Liver (tissue), 9 donors: ENCODE data around the gene INPP4A. TPM values are rescaled to one million over a fixed set of nuclear protein-coding genes. Genes with fewer than 3 reads are reported as not detected.

ENCODE experiments used
- DNase-seq: peaks from one replicate; pipeline ENCODE4 v3.0.0-alpha.2; 2017; ENCODE audit warnings: low spot score
- H3K27ac ChIP-seq, 2 donors: one replicate each; pipeline ENCODE4 v1.7.0; 2013; ENCODE audit warnings: inconsistent platforms in 2 of 2, low read length in 2 of 2, control low read depth in 1 of 2, low read depth in 1 of 2, mild to moderate bottlenecking in 1 of 2
- H3K27me3 ChIP-seq, 4 donors: one replicate each; pipeline versions ENCODE4 v1.6.1 to v1.7.0; 2013; ENCODE audit warnings: low read length in 3 of 4, inconsistent platforms in 1 of 4, mild to moderate bottlenecking in 1 of 4, moderate library complexity in 1 of 4; ENCODE audit not compliant: control insufficient read depth in 4 of 4, insufficient read depth in 4 of 4
- H3K36me3 ChIP-seq, 4 donors: one replicate each; pipeline versions ENCODE4 v1.6.1 to v1.7.0; 2013; ENCODE audit warnings: low read length in 3 of 4, mild to moderate bottlenecking in 3 of 4, low read depth in 1 of 4, moderate library complexity in 1 of 4; ENCODE audit not compliant: control insufficient read depth in 4 of 4, insufficient read depth in 3 of 4
- H3K4me1 ChIP-seq, 4 donors: one replicate each; pipeline versions ENCODE4 v1.6.1 to v1.7.0; 2013; ENCODE audit warnings: low read length in 3 of 4, mild to moderate bottlenecking in 3 of 4, moderate library complexity in 1 of 4; ENCODE audit not compliant: control insufficient read depth in 4 of 4, insufficient read depth in 4 of 4
- H3K4me3 ChIP-seq, 3 donors: one replicate each; pipeline versions ENCODE4 v1.6.1 to v1.7.0; 2013; ENCODE audit warnings: low read length in 3 of 3, control low read depth in 1 of 3, low read depth in 1 of 3, mild to moderate bottlenecking in 1 of 3
- H3K9ac ChIP-seq, 2 donors: one replicate each; pipeline ENCODE4 v1.7.0; 2013; ENCODE audit warnings: low read length in 2 of 2, mild to moderate bottlenecking in 2 of 2, moderate library complexity in 2 of 2, control low read depth in 1 of 2, low read depth in 1 of 2
- H3K9me3 ChIP-seq, 4 donors: one replicate each; pipeline versions ENCODE4 v1.6.1 to v1.7.0; 2013; ENCODE audit warnings: low read length in 3 of 4; ENCODE audit not compliant: control insufficient read depth in 4 of 4
- EGR1 ChIP-seq, 2 donors: IDR thresholded peaks; 2 replicates each; pipeline ENCODE4 v1.6.1; 2016 to 2018; ENCODE audit warnings: antibody characterized with exemption in 2 of 2, low read depth in 2 of 2
- FOXA1 ChIP-seq: IDR thresholded peaks from 2 replicates; pipeline ENCODE4 v1.6.1; 2016; ENCODE audit warnings: antibody characterized with exemption
- FOXA2 ChIP-seq: IDR thresholded peaks from 2 replicates; pipeline ENCODE4 v1.6.1; 2016; ENCODE audit warnings: antibody characterized with exemption
- GABPA ChIP-seq, 2 donors: IDR thresholded peaks in 1 of 2; conservative IDR thresholded peaks in 1 of 2; 2 replicates each; pipeline ENCODE4 v1.6.1; 2016; ENCODE audit warnings: antibody characterized with exemption in 2 of 2, mild to moderate bottlenecking in 1 of 2, moderate library complexity in 1 of 2
- HNF4A ChIP-seq, 2 donors: conservative IDR thresholded peaks; 2 replicates each; pipeline ENCODE4 v1.6.1; 2016; ENCODE audit warnings: antibody characterized with exemption in 2 of 2, mild to moderate bottlenecking in 2 of 2
- JUND ChIP-seq, 2 donors: IDR thresholded peaks; 2 replicates each; pipeline ENCODE4 v1.6.1; 2016; ENCODE audit warnings: antibody characterized with exemption in 2 of 2
- NR2F2 ChIP-seq: IDR thresholded peaks from 2 replicates; pipeline ENCODE4 v1.6.1; 2016; ENCODE audit warnings: antibody characterized with exemption
- RAD21 ChIP-seq, 2 donors: IDR thresholded peaks; 2 replicates each; pipeline ENCODE4 v1.6.1; 2016; ENCODE audit warnings: antibody characterized with exemption in 2 of 2, mild to moderate bottlenecking in 2 of 2
- RXRA ChIP-seq, 2 donors: IDR thresholded peaks; 2 replicates each; pipeline ENCODE4 v1.6.1; 2017 to 2018; ENCODE audit warnings: antibody characterized with exemption in 2 of 2, mild to moderate bottlenecking in 1 of 2
- TAF1 ChIP-seq: conservative IDR thresholded peaks from 2 replicates; pipeline ENCODE4 v1.6.1; 2016; ENCODE audit warnings: antibody characterized with exemption, mild to moderate bottlenecking
- YY1 ChIP-seq: IDR thresholded peaks from 2 replicates; pipeline ENCODE4 v1.6.1; 2016; ENCODE audit warnings: antibody characterized with exemption, mild to moderate bottlenecking
- WGBS: extraction: QIAGEN DNeasy Blood & Tissue Kit; methylation state at CpG from one replicate; pipeline ENCODE4 v1.1.7; 2013; 5-methylcytosine and 5-hydroxymethylcytosine counted together
- polyA plus RNA-seq, 2 donors: library from polyadenylated mRNA; stranded (reverse) in 1 of 2; unstranded in 1 of 2; fragments of 200-250 nt in 1 of 2; fragments of >200 nt in 1 of 2; fragmentation: Nextera tagmentation in 1 of 2; extraction: Ambion mirVana in 1 of 2; gene quantifications; one replicate each; pipeline versions ENCODE4 v1.2.1 to v1.2.3, GENCODE V29; 2013 to 2015
- total RNA-seq, 2 donors: library from RNA; depleted of rRNA; stranded (reverse); fragments of >200 nt; gene quantifications; one replicate each; pipeline ENCODE4 v1.2.3, GENCODE V29; 2014
- TF ChIP-seq, protein P1 (sequence below): IDR thresholded peaks from 2 replicates; pipeline ENCODE4 v1.6.1; 2016; ENCODE audit warnings: antibody characterized with exemption
- TF ChIP-seq, protein P2 (sequence below): IDR thresholded peaks from 2 replicates; pipeline ENCODE4 v1.6.1; 2016; ENCODE audit warnings: antibody characterized with exemption
- TF ChIP-seq, protein P3 (sequence below): IDR thresholded peaks from 2 replicates; pipeline ENCODE4 v1.6.1; 2016; ENCODE audit warnings: antibody characterized with exemption, mild to moderate bottlenecking
- TF ChIP-seq, protein P4 (sequence below): fragments of 150-350 bp; IDR thresholded peaks from 2 replicates; pipeline ENCODE4 v1.5.1; 2017; ENCODE audit warnings: improper control_type of control experiment, low read depth, low read length; ENCODE audit not compliant: missing input control
- donor health status: healthy.
- donor health status: healthy.
- donor health status: healthy.
- donor health status: healthy.
- donor health status: healthy.

Gene INPP4A
- total and polyA plus RNA-seq, 4 donors, result 2.9 to 14.9 (median 7.2) TPM

DNA sequence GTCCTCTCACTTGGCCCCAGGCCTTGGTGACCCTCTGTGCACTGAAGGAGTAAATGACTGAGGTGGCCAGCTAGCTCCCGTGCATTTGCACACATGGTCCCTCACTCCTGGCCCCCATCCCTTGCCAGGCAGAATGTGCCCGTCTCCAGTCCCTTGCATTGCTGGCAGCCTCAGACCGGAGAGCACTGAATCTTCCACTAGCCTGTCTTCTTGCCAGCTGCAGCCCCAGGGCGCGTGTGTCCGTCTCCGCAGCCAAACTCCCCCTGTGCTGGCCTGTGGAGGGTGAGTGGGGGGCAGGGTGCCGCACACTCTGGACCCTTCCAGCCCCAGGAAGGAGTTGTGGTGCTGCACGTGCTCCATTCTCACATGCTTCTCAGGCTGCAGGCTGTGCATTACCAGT is 35.9 kb downstream of the INPP4A start (continued):
- TF ChIP-seq, protein P1, sequence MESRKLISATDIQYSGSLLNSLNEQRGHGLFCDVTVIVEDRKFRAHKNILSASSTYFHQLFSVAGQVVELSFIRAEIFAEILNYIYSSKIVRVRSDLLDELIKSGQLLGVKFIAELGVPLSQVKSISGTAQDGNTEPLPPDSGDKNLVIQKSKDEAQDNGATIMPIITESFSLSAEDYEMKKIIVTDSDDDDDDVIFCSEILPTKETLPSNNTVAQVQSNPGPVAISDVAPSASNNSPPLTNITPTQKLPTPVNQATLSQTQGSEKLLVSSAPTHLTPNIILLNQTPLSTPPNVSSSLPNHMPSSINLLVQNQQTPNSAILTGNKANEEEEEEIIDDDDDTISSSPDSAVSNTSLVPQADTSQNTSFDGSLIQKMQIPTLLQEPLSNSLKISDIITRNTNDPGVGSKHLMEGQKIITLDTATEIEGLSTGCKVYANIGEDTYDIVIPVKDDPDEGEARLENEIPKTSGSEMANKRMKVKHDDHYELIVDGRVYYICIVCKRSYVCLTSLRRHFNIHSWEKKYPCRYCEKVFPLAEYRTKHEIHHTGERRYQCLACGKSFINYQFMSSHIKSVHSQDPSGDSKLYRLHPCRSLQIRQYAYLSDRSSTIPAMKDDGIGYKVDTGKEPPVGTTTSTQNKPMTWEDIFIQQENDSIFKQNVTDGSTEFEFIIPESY, result no peak
- no peak for TF ChIP-seq NR2F2
- TF ChIP-seq, protein P2, sequence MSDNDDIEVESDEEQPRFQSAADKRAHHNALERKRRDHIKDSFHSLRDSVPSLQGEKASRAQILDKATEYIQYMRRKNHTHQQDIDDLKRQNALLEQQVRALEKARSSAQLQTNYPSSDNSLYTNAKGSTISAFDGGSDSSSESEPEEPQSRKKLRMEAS, result no peak
- TF ChIP-seq YY1, result no peak

DNA sequence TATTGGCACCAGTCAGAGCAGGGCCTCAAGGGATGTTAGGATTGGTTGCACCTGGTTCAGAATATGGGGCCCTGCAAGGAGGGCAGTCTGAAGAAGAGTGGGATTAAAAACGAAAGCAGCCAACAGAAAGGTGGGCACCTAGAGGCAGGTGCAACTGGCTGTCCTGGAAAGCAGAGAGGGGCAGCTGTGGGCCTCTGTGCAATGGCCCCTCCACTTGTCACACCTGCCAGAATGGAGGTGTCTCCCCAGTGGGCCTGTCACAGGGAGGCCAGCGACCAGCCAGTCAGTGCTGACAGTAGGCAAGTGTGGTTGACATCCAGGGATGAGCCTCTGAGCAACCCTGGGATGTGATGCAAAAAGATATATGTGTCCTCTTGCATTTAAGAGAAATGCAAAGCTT is 37.7 kb downstream of the INPP4A start:
- Histone ChIP-seq H3K36me3 (no peaks in the 10 kb centered on the region), H3K9me3 (no peaks in the 10 kb centered on the region), H3K4me3 (no peak overlapping the region), H3K4me1 (peaks cover 2 to 13% (median 7%) of the 10 kb centered on the region in 4 donors), H3K9ac (no peak overlapping the region), H3K27me3 (no peaks in the 10 kb centered on the region), H3K27ac (no peak overlapping the region)
- TF ChIP-seq, protein P1, result no peak
- TF ChIP-seq TAF1 (no peak), GABPA (IDR thresholded peaks at IDR 0.05 in 1 of 2, conservative IDR thresholded peaks at IDR 0.05 in 1 of 2) (no peak), JUND (IDR thresholded peaks at IDR 0.05) (no peak), RAD21 (IDR thresholded peaks at IDR 0.05) (no peak)
- WGBS, result 89% methylated on average over 2 of the region's 2 CpGs
- no peak for DNase-seq

DNA sequence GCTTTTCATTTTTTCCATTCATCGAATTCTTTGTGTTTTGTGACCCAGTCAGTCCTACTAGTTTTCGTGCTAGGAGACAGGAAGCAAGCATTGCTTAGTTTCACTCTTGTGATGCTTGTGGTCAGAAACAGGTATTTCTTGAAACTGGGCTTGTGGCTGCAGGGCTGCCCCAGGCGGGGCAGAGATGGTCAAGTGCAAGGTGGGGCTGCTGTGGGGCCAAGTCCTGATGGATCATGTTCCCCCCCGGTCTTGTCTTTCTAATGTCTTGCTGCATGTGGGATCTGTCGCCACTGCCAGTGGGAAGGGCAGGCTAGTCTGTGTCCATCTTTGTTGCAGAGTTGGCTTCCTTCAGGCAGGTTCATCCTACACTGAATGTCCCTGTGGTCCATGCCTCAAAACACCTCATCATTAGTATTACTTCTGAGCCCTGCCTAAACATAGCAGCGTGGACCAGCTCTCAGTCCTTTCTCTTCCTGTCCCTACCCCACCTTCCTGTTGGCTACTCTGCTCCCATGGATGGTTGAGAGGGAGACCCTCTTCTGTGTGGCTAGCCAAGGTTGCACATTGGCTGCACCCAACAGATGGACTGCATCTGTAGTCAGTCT is 38.7 kb downstream of the INPP4A start:
- Histone ChIP-seq H3K36me3 (no peaks in the 10 kb centered on the region), H3K9ac (no peak overlapping the region), H3K4me3 (no peak overlapping the region), H3K9me3 (no peaks in the 10 kb centered on the region), H3K27ac (no peak overlapping the region), H3K4me1 (peaks cover 4 to 16% (median 12%) of the 10 kb centered on the region in 4 donors), H3K27me3 (no peaks in the 10 kb centered on the region)
- WGBS, result 86% methylated on average over 6 of the region's 6 CpGs
- TF ChIP-seq FOXA2, result no peak
- no peak for TF ChIP-seq RAD21 (IDR thresholded peaks at IDR 0.05)
- no peak for TF ChIP-seq HNF4A (conservative IDR thresholded peaks at IDR 0.05)
- no peak for DNase-seq

DNA sequence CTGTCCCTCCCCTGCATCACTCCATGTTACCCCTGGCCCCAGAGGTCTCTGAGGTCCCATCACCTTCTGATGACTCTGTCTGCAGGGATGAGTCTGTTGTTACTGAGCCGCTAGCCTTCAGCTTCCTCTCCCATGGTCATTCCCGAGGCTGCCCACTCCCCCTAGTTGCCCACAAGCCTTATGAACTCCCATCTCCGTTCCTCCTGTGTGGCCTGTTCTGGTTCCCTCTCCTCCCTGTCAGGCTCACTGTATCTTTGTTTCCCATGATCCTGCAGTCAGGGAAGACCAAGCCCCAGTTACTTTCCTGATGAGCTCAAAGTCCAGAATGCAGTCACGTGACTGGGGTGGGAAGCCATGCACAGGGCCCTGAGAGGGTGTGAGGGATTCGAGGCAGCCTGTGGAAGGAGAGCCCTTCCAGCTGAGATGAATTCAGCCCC is 39.5 kb downstream of the INPP4A start:
- Histone ChIP-seq H3K4me3 (no peak overlapping the region), H3K4me1 (peaks cover 3 to 16% (median 13%) of the 10 kb centered on the region in 4 donors), H3K9ac (no peak overlapping the region), H3K27me3 (no peaks in the 10 kb centered on the region), H3K36me3 (no peaks in the 10 kb centered on the region), H3K9me3 (no peaks in the 10 kb centered on the region), H3K27ac (no peak overlapping the region)
- no peak for TF ChIP-seq FOXA1
- no peak for TF ChIP-seq NR2F2
- TF ChIP-seq, protein P3, sequence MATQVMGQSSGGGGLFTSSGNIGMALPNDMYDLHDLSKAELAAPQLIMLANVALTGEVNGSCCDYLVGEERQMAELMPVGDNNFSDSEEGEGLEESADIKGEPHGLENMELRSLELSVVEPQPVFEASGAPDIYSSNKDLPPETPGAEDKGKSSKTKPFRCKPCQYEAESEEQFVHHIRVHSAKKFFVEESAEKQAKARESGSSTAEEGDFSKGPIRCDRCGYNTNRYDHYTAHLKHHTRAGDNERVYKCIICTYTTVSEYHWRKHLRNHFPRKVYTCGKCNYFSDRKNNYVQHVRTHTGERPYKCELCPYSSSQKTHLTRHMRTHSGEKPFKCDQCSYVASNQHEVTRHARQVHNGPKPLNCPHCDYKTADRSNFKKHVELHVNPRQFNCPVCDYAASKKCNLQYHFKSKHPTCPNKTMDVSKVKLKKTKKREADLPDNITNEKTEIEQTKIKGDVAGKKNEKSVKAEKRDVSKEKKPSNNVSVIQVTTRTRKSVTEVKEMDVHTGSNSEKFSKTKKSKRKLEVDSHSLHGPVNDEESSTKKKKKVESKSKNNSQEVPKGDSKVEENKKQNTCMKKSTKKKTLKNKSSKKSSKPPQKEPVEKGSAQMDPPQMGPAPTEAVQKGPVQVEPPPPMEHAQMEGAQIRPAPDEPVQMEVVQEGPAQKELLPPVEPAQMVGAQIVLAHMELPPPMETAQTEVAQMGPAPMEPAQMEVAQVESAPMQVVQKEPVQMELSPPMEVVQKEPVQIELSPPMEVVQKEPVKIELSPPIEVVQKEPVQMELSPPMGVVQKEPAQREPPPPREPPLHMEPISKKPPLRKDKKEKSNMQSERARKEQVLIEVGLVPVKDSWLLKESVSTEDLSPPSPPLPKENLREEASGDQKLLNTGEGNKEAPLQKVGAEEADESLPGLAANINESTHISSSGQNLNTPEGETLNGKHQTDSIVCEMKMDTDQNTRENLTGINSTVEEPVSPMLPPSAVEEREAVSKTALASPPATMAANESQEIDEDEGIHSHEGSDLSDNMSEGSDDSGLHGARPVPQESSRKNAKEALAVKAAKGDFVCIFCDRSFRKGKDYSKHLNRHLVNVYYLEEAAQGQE, result no peak
- TF ChIP-seq, protein P4, sequence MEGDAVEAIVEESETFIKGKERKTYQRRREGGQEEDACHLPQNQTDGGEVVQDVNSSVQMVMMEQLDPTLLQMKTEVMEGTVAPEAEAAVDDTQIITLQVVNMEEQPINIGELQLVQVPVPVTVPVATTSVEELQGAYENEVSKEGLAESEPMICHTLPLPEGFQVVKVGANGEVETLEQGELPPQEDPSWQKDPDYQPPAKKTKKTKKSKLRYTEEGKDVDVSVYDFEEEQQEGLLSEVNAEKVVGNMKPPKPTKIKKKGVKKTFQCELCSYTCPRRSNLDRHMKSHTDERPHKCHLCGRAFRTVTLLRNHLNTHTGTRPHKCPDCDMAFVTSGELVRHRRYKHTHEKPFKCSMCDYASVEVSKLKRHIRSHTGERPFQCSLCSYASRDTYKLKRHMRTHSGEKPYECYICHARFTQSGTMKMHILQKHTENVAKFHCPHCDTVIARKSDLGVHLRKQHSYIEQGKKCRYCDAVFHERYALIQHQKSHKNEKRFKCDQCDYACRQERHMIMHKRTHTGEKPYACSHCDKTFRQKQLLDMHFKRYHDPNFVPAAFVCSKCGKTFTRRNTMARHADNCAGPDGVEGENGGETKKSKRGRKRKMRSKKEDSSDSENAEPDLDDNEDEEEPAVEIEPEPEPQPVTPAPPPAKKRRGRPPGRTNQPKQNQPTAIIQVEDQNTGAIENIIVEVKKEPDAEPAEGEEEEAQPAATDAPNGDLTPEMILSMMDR, result no peak
- no peak for TF ChIP-seq EGR1 (IDR thresholded peaks at IDR 0.05; ENCODE audit: low read depth in 2 of 2)
- TF ChIP-seq TAF1, result no peak
- no peak for TF ChIP-seq RXRA (IDR thresholded peaks at IDR 0.05)
- peak; percentile 30 to 35 for TF ChIP-seq HNF4A (conservative IDR thresholded peaks at IDR 0.05)
- no peak for TF ChIP-seq JUND (IDR thresholded peaks at IDR 0.05)
- WGBS, result 68% methylated on average over 5 of the region's 5 CpGs
- no peak for DNase-seq
